H9 (cell line): ENCODE results near the gene CRY2. TPM values are rescaled to one million over a fixed set of nuclear protein-coding genes. Genes with fewer than 3 reads are reported as not detected.

Source experiments
- DNase-seq: peaks from one replicate; pipeline ENCODE4 v3.0.0-alpha.2; 2017
- H2AFZ ChIP-seq: one replicate; pipeline ENCODE4 v1.6.1; 2013; ENCODE audit warnings: mild to moderate bottlenecking, low read length, control low read depth, moderate library complexity
- H2AK5ac ChIP-seq: 2 replicates; pipeline ENCODE4 v1.6.1; 2013; ENCODE audit warnings: low read length, control low read depth, mixed read lengths; ENCODE audit not compliant: insufficient read length
- H2BK120ac ChIP-seq: one replicate; pipeline ENCODE4 v1.6.1; 2013; ENCODE audit warnings: low read depth, mild to moderate bottlenecking, low read length, control low read depth, inconsistent platforms; ENCODE audit not compliant: poor library complexity, severe bottlenecking
- H2BK12ac ChIP-seq: 2 replicates; pipeline ENCODE4 v1.6.1; 2013; ENCODE audit warnings: low read length, control low read depth, mixed read lengths, low read depth; ENCODE audit not compliant: insufficient read length
- H2BK15ac ChIP-seq: 2 replicates; pipeline ENCODE4 v1.6.1; 2013; ENCODE audit warnings: low read depth, low read length, control low read depth
- H2BK20ac ChIP-seq: one replicate; pipeline ENCODE4 v1.6.1; 2013; ENCODE audit warnings: low read depth, mild to moderate bottlenecking, low read length, control low read depth, inconsistent platforms; ENCODE audit not compliant: poor library complexity, severe bottlenecking
- H2BK5ac ChIP-seq: 2 replicates; pipeline ENCODE4 v1.6.1; 2013; ENCODE audit warnings: low read length, control low read depth, mixed read lengths; ENCODE audit not compliant: insufficient read length
- H3K14ac ChIP-seq: 2 replicates; pipeline ENCODE4 v1.6.1; 2013; ENCODE audit warnings: low read length, control low read depth; ENCODE audit not compliant: insufficient read depth
- H3K18ac ChIP-seq: 2 replicates; pipeline ENCODE4 v1.6.1; 2013; ENCODE audit warnings: low read depth, mild to moderate bottlenecking, mixed read lengths, low read length, control low read depth; ENCODE audit not compliant: insufficient read length
- H3K23ac ChIP-seq: 2 replicates; pipeline ENCODE4 v1.6.1; 2013; ENCODE audit warnings: low read length, control low read depth, mixed read lengths, low read depth; ENCODE audit not compliant: insufficient read length
- H3K23me2 ChIP-seq: 2 replicates; pipeline ENCODE4 v1.6.1; 2013; ENCODE audit warnings: low read depth, mild to moderate bottlenecking, mixed read lengths, low read length, control low read depth; ENCODE audit not compliant: insufficient read length, poor library complexity, severe bottlenecking
- H3K27ac ChIP-seq: 2 replicates; pipeline ENCODE4 v1.5.1; 2013; ENCODE audit warnings: low read length, control low read depth, mixed read lengths, low read depth; ENCODE audit not compliant: insufficient read length
- H3K27me3 ChIP-seq: 2 replicates; pipeline ENCODE4 v1.6.1; 2013; ENCODE audit warnings: low read length, control low read depth, inconsistent platforms; ENCODE audit not compliant: insufficient read depth
- H3K4ac ChIP-seq: 2 replicates; pipeline ENCODE4 v1.6.1; 2013; ENCODE audit warnings: low read depth, mild to moderate bottlenecking, control low read depth, inconsistent platforms, low read length, moderate library complexity
- H3K4me1 ChIP-seq: 2 replicates; pipeline ENCODE4 v1.6.1; 2013; ENCODE audit warnings: low read length, control low read depth, inconsistent platforms; ENCODE audit not compliant: insufficient read depth
- H3K4me2 ChIP-seq: 2 replicates; pipeline ENCODE4 v1.6.1; 2013; ENCODE audit warnings: low read length, control low read depth, mixed read lengths; ENCODE audit not compliant: insufficient read length, insufficient read depth
- H3K56ac ChIP-seq: 2 replicates; pipeline ENCODE4 v1.6.1; 2013; ENCODE audit warnings: low read depth, mild to moderate bottlenecking, mixed read lengths, low read length, control low read depth; ENCODE audit not compliant: insufficient read length
- H3K79me1 ChIP-seq: 2 replicates; pipeline ENCODE4 v1.6.1; 2013; ENCODE audit warnings: low read depth, mild to moderate bottlenecking, moderate library complexity, low read length, control low read depth, inconsistent platforms; ENCODE audit not compliant: insufficient read depth, poor library complexity, severe bottlenecking
- H3K79me2 ChIP-seq: 2 replicates; pipeline ENCODE4 v1.6.1; 2013; ENCODE audit warnings: low read length, control low read depth, inconsistent platforms; ENCODE audit not compliant: insufficient read depth
- H3K9ac ChIP-seq: 2 replicates; pipeline ENCODE4 v1.6.1; 2013; ENCODE audit warnings: low read length, control low read depth, mixed read lengths; ENCODE audit not compliant: insufficient read length; ENCODE audit errors: extremely low read depth
- H3K9me3 ChIP-seq: one replicate; pipeline ENCODE4 v1.6.1; 2013; ENCODE audit warnings: low read depth, low read length, inconsistent platforms; ENCODE audit not compliant: control insufficient read depth
- H3T11ph ChIP-seq: one replicate; pipeline ENCODE4 v1.6.1; 2013; ENCODE audit warnings: mild to moderate bottlenecking, low read length, control low read depth, inconsistent platforms
- H4K20me1 ChIP-seq: one replicate; pipeline ENCODE4 v1.6.1; 2013; ENCODE audit not compliant: control insufficient read depth, insufficient read length, insufficient read depth
- H4K5ac ChIP-seq: 2 replicates; pipeline ENCODE4 v1.6.1; 2013; ENCODE audit warnings: low read depth, mild to moderate bottlenecking, mixed read lengths, low read length, control low read depth; ENCODE audit not compliant: insufficient read length
- H4K8ac ChIP-seq: replicated peaks from 2 replicates; pipeline ENCODE4 v1.6.1; 2013; ENCODE audit warnings: low read length, control low read depth, mixed read lengths, low read depth; ENCODE audit not compliant: insufficient read length
- H4K91ac ChIP-seq: 2 replicates; pipeline ENCODE4 v1.6.1; 2013; ENCODE audit warnings: low read depth, mild to moderate bottlenecking, moderate library complexity, mixed read lengths, low read length, control low read depth; ENCODE audit not compliant: insufficient read length
- H3K27ac Mint-ChIP-seq, 3 experiments: 2 replicates in 2 of 3; 3 replicates in 1 of 3; pipeline ENCODE4 v1.8.0; 2020 to 2021; ENCODE audit warnings: mixed read lengths in 3 of 3, mild to moderate bottlenecking in 1 of 3, moderate library complexity in 1 of 3
- H3K27me3 Mint-ChIP-seq: 2 replicates; pipeline ENCODE4 v1.8.0; 2021; ENCODE audit warnings: low read depth, mild to moderate bottlenecking, moderate library complexity, mixed read lengths
- H3K36me3 Mint-ChIP-seq, 3 experiments: 2 replicates in 2 of 3; 3 replicates in 1 of 3; pipeline ENCODE4 v1.8.0; 2020 to 2021; ENCODE audit warnings: low read depth in 3 of 3, mixed read lengths in 3 of 3; ENCODE audit not compliant: insufficient read depth in 1 of 3
- H3K4me1 Mint-ChIP-seq, 2 experiments: 2 replicates each; pipeline ENCODE4 v1.8.0; 2020; ENCODE audit warnings: mixed read lengths in 2 of 2
- H3K4me3 Mint-ChIP-seq, 2 experiments: 2 replicates in 1 of 2; 3 replicates in 1 of 2; pipeline ENCODE4 v1.8.0; 2020 to 2021; ENCODE audit warnings: mild to moderate bottlenecking in 2 of 2, mixed read lengths in 2 of 2, moderate library complexity in 1 of 2
- H3K9me3 Mint-ChIP-seq, 2 experiments: 2 replicates in 1 of 2; 3 replicates in 1 of 2; pipeline ENCODE4 v1.8.0; 2020; ENCODE audit warnings: mild to moderate bottlenecking in 2 of 2, mixed read lengths in 2 of 2, moderate library complexity in 1 of 2
- CTCF ChIP-seq: fragments of 200-600 bp; sonication (generic); conservative IDR thresholded peaks from 3 replicates; pipeline ENCODE4 v1.8.0; 2021; ENCODE audit warnings: antibody characterized with exemption, mild to moderate bottlenecking
- WGBS: extraction: QIAGEN DNeasy Blood & Tissue Kit; methylation state at CpG from one replicate; pipeline ENCODE4 v1.1.7; 2013; ENCODE audit warnings: missing lambda C conversion rate, low lambda C conversion rate, mixed read lengths; ENCODE audit not compliant: insufficient read length; ENCODE audit errors: extremely low coverage; 5-methylcytosine and 5-hydroxymethylcytosine counted together
- total RNA-seq: library from RNA; stranded (reverse); gene quantifications from 2 replicates; pipeline ENCODE4 v1.2.1, GENCODE V29; 2021

CRY2 gene
- total RNA-seq, 1 experiment from 2014 or later, result 14.4 TPM

GRCh38 chr11:45818961-45819605, 28.2 kb upstream of the CRY2 start:
- no CpG with 5 or more reads among the region's 6 CpGs for WGBS
- Histone ChIP-seq H3K4ac (no peak overlapping the region), H2BK5ac (no peak overlapping the region), H3K9me3 (no peaks in the 10 kb centered on the region), H3K56ac (no peak overlapping the region), H4K20me1 (no peaks in the 10 kb centered on the region), H3K23ac (no peak overlapping the region), H2AFZ (no peak overlapping the region), H3K79me2 (no peaks in the 10 kb centered on the region), H3T11ph (no peak overlapping the region), H4K91ac (no peak overlapping the region), H3K27ac (no peak overlapping the region), H2AK5ac (no peak overlapping the region), H2BK12ac (no peak overlapping the region), H4K8ac (no peak overlapping the region), H3K14ac (no peak overlapping the region), H3K18ac (no peak overlapping the region), H2BK15ac (no peak overlapping the region), H4K5ac (no peak overlapping the region), H2BK20ac (no peak overlapping the region), H3K23me2 (no peaks in the 10 kb centered on the region), H3K27me3 (no peaks in the 10 kb centered on the region), H3K4me2 (no peak overlapping the region), H3K79me1 (no peaks in the 10 kb centered on the region), H3K9ac (no peak overlapping the region), H3K4me1 (no peaks in the 10 kb centered on the region; the same call in 1 of the 2 replicates), H2BK120ac (no peak overlapping the region)
- Mint-ChIP-seq H3K36me3 (no peaks in the 10 kb centered on the region), H3K4me3 (no peak overlapping the region), H3K4me1 (peaks cover 13 to 29% of the 10 kb centered on the region in 2 experiments), H3K27me3 (peaks cover 4% of the 10 kb centered on the region; the same call in 1 of the 2 replicates), H3K9me3 (no peaks in the 10 kb centered on the region), H3K27ac (no peak overlapping the region)
- no peak for TF ChIP-seq CTCF
- no peak for DNase-seq
